Keratinocyte (primary cell): ENCODE results near the gene DLG2.

Experiments
- EZH2 ChIP-seq: IDR thresholded peaks from one replicate; pipeline ENCODE4 v1.6.1; 2012; ENCODE audit warnings: inconsistent platforms, mild to moderate bottlenecking, low read length, moderate library complexity
- TF ChIP-seq, protein P1 (sequence below), 3 experiments: IDR thresholded peaks in 1 of 3; conservative IDR thresholded peaks in 1 of 3; optimal IDR thresholded peaks in 1 of 3; 2 replicates in 2 of 3; 3 replicates in 1 of 3; pipeline versions ENCODE3 to v1.5.1; 2011; ENCODE audit warnings: low read length in 3 of 3, mild to moderate bottlenecking in 3 of 3, moderate library complexity in 2 of 3, control low read depth in 1 of 3, inconsistent platforms in 1 of 3; ENCODE audit not compliant: insufficient read depth in 2 of 3; ENCODE audit errors: extremely low read depth in 1 of 3

DNA sequence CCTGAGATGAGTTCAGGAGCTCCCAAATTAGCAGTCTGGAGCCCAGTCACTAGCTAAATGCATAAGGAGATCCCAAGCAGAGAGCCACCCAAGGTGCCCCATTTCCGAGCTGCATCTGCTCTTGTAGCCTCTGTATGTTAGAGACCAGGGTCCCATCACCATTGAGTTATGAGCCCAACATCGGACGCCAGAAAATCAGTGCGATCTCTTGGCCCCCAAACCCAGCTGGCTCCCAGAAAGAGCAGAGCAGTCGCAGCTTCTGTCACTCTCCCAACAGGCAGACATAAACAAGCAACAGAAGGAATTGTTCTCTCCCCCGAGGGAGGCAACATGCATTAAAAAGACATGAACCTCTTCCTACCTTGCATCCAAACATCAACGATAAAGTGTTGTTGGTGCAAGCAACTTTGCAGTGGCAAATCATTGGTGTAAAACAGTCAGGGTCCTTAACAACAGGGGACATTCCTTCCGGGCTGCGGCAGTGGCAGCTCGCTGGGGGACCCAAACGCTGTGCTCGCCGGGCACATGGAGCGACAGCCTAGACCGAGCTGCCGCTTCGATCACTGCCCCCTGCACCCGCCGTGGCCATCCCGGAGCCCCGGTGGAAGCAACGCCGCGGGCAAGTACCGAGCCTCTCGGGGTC lies 907.1 kb downstream of the DLG2 start:
- TF ChIP-seq, protein P1, sequence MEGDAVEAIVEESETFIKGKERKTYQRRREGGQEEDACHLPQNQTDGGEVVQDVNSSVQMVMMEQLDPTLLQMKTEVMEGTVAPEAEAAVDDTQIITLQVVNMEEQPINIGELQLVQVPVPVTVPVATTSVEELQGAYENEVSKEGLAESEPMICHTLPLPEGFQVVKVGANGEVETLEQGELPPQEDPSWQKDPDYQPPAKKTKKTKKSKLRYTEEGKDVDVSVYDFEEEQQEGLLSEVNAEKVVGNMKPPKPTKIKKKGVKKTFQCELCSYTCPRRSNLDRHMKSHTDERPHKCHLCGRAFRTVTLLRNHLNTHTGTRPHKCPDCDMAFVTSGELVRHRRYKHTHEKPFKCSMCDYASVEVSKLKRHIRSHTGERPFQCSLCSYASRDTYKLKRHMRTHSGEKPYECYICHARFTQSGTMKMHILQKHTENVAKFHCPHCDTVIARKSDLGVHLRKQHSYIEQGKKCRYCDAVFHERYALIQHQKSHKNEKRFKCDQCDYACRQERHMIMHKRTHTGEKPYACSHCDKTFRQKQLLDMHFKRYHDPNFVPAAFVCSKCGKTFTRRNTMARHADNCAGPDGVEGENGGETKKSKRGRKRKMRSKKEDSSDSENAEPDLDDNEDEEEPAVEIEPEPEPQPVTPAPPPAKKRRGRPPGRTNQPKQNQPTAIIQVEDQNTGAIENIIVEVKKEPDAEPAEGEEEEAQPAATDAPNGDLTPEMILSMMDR (optimal IDR thresholded peaks at IDR 0.05 in 1 of 3, IDR thresholded peaks at IDR 0.05 in 1 of 3, conservative IDR thresholded peaks at IDR 0.05 in 1 of 3; ENCODE audit: extremely low read depth in 1 of 3, insufficient read depth in 2 of 3, low read length in 3 of 3), result no peak
- peak; percentile 39 for TF ChIP-seq EZH2
